ENCODE results near the gene RNF114.

- TF ChIP-seq, protein P1, sequence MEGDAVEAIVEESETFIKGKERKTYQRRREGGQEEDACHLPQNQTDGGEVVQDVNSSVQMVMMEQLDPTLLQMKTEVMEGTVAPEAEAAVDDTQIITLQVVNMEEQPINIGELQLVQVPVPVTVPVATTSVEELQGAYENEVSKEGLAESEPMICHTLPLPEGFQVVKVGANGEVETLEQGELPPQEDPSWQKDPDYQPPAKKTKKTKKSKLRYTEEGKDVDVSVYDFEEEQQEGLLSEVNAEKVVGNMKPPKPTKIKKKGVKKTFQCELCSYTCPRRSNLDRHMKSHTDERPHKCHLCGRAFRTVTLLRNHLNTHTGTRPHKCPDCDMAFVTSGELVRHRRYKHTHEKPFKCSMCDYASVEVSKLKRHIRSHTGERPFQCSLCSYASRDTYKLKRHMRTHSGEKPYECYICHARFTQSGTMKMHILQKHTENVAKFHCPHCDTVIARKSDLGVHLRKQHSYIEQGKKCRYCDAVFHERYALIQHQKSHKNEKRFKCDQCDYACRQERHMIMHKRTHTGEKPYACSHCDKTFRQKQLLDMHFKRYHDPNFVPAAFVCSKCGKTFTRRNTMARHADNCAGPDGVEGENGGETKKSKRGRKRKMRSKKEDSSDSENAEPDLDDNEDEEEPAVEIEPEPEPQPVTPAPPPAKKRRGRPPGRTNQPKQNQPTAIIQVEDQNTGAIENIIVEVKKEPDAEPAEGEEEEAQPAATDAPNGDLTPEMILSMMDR (IDR thresholded peaks at IDR 0.05) = no peak
- TF ChIP-seq POLR2A (IDR thresholded peaks at IDR 0.05) = no peak
These were observed 45.8 kb downstream of the RNF114 start for GRCh38 chr20:49982072-49982345.

Measured in esophagus squamous epithelium (tissue), 4 donors.